HG02610 (cell line): ENCODE results near the gene EEF2.
"Not testable (repeated sequence)": the region's sequence is repeated elsewhere in the genome, so short reads cannot be mapped to it uniquely, and the experiment has no call there.

ENCODE experiments used
- ATAC-seq: cut with Tn5 transposase; IDR thresholded peaks from one replicate; pipeline ENCODE4 v1.9.1; 2021; ENCODE audit warnings: mild to moderate bottlenecking, moderate library complexity; ENCODE audit not compliant: unreplicated experiment

EEF2 gene

DNA sequence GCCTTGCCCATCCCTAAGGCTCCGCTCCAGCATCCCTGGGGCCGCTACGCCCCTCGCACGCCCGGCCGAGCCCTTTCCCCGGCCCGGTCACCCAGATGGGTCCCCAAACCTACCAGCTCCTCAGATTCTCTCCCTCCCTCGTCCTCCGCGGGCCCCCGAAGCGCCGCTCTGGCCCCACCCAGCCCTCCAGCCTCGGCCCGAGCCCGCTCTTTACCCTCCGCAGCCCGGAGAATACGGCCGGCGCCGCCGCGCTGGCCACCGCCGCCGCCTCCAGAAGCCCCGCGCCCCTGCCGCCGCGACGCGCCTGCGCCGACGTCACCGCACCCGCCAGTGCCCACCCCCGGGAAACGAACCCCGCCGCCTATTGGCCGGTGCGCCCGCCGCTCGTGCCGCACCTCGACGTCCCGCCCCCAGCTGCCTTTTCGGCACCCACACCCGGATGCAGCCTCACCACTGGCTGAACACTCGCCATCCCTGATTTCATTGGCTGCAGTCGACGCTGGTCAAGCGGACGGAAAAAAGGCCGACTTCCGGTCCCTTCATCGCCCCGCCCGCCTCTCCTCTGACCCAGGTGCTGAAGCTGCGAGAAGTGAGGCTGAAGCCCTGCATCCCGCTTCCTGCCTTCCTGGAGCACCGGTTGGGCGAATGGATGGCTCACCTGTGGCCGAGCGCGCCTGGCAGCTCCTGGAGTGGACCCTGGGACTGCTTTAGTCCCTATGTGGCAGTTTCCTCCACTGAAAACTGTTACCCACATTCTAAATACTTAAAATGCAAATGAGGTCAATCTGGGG is 14.3 kb downstream of the EEF2 start, which contains the start of gene DAPK3:
Gene DAPK3, minus strand, starts transcription at position 292 of the 791 bp plus-strand sequence. CDS start 1,364 bp downstream, outside the sequence.
- ATAC-seq = peak; percentile 89

DNA sequence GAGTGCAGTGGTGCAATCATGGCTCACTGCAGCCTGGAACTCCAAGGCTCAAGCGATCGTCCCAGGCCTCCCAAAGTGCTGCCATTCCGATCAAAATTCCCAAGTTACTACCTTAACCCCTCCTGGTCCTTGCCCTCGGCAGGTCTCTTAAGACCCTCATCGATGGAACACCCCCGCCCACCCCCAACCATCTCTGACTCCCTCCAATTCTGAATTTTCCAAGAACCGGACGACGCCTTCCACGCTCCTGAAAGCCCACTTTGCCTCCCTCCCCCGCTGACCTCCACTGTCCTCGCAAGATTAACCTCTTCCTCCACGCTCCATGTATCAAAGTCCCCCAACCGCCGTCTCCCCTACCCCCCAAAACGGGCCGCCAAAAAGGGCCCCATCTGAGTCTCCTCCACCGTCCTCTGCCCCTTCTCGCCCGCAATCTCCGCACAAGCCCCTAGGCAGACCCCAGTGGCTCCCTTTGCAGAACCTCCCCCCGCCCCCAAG is 14.9 kb downstream of the EEF2 start:
- no peak for ATAC-seq

DNA sequence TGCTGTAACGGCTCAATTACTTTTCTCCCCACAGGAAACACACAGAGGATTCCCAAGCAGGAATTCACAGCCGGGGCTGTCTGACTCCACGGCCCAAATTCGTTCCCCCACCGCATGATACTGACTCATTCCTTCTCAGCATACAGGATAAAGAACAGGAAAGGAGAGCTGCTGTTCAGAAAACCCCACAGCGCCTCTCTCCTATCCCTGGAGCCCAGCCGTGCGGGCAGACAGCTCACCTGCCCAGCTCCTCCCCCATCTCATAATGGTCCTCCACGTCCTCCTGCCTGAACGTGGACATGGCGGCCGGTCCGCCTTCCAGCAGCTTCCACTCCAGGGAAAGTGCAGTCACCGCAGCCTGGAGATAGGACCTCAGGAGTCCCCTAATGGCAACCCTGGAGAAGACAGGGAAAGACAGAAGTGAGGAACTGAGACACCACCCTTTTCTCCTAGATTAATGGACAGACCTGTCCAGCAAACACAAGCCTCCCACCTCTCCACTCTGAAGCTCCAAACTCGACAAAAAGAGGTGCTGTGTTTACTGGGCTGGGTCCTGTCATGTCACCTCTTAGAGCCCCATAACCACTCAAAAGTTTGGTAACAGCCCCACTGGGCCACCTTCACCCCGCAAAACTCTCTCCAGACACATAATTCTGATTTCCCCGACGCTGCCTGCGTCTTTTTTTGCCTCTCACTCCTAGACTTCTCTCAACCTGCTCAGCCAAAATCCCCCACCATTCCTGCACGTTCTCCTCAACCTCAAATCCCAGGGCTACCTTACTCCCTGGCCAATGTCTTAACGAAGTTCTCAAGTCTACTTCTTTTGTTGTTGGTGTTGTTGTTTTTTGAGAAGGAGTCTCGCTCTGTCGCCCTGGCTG is 15.6 kb downstream of the EEF2 start:
- no peak for ATAC-seq

DNA sequence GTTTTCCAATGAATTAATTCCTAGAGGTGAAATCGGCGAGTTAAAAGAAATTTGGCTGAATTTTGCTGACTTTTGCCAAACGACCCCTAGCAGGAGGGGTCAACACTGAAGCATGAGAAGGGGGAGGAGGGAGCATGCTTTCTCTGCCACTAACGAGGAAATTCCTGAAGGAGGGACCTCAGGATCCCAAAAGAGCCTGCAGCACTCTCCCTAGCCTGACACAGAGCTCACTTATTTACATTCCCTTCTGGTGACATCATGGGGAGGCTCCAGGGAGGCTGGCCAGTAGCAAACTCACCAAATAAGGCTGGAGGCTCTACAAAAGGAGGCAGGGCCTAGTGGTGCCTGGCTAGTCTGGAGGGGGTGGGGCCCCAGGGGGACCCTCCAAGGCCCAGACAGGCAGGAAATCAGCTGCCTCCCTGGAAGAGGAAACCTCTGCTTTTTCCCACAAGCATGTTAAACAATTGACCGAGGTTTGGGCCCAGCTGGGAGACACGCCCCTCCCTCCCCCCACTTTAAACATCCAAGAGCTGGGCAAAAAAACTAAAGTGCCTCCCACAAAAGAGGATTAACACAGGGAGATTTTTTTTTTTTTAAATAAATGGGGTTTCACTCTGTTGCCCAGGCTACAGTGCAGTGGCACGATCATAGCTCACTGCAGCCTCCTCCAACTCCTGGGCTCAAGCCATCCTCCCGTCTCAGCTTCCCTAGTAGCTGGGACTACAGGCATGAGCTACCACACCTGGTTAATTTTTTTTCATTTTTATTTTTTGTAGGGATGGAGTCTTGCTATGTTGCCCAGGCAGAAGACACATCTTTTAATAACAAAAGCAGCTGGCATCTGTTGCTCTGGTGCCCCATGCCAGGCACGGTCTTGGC is 16.5 kb downstream of the EEF2 start:
- no peak for ATAC-seq

DNA sequence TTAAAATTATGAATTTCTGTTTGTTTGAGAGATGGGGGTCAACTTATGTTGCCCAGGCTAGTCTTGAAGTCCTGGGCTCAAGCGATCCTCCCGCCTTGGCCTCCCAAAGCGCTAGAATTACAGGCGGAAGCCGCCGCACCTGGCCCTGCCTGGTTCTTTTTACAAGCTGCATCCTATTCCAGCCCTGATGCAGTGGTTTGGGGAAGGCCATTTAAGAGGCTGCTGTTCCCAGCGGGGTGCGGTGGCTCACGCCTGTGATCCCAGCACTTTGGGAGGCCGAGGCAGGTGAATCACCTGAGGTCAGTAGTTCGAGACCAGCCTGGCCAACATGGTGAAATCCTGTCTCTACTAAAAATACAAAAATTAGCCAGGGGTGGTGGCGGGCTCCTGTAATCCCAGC is 17.3 kb downstream of the EEF2 start:
- not testable (repeated sequence) for ATAC-seq

DNA sequence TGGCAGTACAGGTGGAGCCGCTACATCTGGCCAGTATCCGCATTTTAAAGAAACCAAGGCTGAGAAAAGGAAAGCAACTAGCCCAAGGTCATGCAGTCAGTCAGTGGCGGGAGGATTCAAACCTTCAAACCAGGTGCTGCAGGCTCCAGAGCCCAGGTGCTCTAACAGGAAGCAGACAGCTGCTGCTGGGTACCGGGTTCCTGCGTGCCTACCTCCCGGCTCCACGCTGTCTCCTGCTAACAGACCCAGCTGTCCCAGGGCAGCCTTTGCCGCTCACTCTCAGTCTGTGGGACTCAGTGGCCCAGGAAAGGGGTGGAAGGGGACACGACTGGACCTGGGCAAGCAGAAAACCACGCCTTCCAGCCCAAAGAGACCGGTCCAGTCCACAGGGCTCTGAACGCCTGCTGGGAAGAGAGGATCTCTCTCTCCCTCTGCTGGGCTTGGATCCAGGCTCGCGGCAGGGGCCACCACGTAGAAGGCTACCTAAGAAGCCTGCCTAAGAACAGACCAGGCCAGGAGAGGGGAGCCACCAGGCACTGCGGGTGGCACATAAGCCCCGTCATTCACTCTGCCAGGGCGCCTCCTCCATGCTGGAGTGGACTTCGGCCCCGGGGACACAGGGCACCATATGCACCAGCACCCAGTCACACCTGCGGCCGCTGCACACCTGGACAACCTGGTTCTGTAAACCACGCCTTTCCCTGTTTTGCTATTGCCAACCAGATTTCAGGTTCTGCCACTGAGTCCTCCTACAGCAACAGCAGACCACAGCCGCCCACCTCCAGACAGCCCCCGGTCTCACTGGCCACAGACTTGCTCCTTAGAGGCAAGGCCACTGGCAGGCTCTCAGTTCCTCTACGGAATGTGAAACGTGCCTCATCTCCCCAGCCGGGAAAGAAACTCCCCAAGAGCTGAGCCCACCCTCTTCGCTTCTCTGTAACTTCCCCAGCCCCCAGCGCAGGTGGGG is 18.9 kb downstream of the EEF2 start:
- no peak for ATAC-seq

DNA sequence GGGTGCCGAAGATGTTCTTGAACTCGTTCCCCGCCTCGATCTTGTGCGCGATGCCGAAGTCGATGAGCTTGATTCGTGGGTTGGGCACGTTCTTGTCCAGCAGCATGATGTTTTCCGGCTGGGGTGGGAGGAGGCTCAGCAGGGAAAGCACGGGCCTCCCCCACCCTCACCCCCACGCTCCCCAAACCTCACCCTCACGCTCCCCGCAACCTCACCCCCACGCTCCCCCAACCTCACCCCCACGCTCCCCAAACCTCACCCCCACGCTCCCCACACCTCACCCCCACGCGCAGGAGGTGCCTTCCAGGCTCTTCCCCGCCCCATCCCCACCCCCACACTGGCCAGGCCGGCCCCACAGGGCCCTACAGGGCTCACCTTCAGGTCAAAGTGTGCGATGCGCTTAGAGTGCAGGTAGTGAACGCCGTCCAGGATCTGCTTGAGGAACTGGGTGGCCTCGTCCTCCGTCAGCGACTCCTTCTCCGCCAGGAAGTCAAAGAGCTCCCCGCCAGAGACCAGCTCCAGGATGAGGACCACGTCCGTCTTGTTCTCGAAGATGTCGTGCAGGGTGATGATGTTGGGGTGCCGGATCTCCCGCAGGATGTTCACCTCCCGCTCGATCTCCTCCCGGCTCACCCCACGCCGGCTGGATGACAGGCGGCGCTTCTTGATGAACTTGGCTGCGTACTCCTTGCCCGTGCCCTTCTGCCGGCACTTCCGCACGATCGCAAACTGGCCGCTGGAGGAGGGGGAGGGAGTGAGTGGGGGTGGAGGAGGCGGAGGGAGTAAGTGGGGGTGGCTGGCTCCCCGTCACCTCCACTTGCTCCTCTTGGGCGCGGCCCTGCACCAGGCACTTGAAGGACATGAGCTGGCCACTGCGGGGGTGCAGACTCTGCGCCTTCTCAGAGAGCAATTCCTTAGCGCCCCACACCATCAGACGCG is 20.7 kb downstream of the EEF2 start:
- ATAC-seq = no peak

DNA sequence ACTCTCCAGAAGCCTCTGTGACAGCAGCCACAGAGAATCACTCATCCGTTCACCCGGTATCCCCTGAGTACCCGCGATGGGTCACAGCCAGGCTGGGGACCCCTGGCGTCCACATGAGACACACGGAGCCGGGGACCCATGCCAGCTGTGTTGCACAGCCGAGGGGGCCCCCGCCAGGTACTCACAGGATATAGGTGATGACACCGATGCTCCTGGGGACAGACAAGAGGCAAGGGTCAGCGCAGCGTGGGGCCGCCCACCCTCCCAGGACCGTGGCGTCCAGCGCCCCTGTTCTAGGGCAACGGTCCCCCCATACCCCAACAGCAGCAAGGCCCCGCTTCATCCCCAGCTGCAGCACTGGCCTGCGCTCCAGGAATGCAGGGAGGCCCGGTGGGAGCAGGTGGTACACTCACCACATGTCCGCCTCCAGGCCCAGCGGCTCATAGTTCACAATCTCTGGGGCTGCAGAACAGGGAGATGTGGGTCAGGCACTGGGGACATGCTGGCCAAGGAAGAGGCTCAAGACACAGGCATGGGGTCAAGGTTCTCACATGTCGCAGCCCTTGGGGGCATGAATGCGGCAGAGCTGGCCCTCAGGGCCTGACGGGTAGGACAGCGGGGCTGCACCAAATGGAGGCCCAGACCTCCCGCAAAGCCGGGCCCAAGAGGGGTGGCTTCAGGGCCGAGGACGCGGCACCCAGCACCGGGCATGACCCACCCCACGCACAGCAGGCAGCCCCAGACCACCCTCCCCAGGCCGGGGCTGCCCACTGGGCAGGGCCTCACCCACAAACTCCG is 21.6 kb downstream of the EEF2 start:
- no peak for ATAC-seq

DNA sequence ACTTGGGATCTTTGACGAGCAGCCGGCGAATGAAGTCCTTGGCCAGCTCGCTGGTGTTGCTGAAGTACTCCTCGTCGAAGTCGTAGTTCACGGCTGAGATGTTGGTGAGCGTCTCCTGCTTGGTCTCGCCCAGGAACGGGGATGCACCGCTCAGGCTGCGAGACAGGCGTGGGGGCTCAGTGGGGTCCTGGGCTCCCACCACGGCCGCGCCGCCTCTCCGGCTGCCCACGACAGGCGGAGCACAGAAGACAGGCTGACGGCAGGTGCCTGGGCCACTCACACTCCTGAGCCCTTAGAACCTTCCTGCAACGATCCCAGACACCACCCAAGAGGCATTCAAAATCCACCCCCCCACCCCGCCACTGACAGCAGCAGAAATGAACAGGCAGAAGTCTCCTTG is 24.3 kb downstream of the EEF2 start:
- ATAC-seq = no peak

DNA sequence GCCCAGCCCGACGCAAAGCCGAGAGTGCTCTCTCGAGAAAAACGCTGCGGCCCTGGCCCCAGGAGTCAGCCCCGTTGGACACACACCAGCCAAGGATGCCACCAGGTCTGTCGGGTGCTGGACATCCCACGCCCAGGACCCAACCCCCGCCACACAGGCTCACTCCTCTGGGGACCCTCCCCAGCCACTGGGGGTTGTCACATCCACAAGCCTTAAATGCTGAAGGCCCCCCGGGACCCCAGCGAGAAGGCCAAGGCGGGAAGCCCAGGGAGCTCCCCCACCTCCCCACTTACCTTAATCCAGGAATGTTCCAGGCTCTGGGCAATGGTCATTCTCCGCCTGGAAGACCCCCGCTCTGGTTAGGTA is 25.5 kb downstream of the EEF2 start:
- ATAC-seq = no peak

DNA sequence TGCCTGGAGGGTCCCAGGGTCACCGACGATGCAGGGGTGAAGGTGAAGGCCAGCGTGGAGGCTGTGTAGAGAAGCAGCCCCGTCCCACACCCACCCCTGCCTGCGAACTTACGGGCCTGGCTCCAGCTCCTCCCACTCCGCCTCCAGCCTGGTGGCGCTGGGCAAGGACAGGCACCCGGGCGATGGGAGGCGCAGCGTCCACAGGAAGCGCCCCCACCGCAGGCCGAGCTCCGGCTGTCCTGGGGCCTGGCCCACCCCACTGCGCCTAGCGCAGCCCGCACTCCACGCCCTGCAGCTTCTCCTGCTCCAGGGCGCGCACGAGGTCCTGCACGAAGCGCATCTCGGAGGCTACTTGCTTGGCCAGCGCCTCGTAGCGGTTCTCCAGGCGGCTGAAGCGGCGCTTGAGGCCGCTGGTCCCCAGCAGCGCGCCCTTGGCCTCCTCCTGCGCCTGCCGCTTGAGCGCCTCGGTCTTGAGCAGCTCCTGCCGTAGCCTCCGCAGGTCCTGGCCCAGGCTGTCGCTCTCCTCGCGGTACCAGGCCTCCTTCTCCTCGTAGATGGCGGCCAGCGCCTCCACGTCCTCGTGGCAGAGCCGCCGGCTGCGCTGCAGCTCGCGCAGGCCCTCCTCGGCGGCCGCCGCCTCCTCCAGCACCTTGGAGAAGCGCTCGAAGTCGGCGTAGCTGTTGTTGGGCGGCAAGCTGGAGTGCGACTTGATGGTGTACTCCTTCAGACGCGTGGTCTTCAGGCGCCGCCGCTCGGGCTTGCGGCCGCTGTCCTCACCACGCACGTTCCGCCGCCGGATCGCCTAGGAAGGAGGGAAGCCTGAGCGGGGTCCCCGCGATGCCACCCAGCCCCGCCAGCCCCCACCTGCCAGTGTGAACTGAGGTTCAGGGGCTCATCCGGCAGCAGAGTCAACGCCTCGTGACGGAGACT is 26.2 kb downstream of the EEF2 start:
- ATAC-seq = no peak

DNA sequence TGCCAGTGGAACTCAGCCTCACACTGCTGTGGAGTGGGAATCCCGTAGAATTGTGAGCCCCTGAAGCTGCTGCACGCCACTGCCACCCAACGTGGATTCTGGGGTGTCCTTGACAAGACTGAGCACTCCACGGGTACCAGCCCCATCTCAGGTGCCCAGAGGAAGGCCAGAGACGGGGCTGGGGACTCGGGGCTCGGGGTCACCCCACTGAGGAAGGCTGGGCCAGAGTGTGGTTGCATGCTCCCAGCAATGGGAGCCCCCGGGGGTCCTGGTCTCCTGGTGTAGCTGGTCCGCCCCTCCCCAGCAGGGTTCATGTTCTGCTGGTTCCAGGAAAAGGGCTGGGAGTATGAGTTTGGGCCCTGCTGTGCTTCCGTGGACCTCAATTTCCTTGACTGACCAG is 29.6 kb downstream of the EEF2 start:
- ATAC-seq = no peak

DNA sequence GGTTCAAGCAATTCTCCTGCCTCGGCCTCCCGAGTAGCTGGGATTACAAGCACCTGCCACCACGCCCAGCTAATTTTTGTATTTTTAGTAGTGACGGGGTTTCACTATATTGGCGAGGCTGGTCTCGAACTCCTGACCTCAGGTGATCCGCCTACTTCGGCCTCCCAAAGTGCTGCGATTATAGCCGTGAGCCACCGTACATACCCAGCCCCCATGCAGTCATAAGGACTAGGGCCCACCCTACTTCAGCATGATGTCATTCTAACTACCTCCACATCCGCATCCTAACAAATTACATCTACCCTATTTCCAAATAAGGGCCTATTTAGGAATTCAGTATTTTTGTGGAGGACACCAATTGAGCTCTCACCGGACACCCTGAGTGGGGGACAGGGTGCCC is 30.0 kb downstream of the EEF2 start:
- not testable (repeated sequence) for ATAC-seq

DNA sequence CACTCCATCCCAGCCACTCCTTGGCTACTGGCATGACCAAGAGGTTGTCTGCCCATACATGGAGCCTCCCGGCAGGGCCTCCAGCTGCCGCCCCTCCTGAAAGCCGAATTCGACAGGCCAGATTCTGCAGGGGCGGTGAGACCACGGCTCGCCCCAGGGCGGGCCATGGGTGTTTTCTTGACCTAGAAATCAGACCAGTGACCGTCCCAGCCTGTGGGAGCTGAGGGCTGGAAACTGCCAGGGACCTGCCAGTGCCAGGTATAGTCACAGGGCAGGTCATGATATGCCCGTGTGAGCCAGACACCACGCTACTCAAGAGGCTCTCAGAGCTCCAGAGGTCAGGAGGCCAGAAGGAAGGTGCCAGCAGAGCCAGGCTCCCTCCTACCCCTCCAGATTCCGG is 31.2 kb downstream of the EEF2 start:
- no peak for ATAC-seq

DNA sequence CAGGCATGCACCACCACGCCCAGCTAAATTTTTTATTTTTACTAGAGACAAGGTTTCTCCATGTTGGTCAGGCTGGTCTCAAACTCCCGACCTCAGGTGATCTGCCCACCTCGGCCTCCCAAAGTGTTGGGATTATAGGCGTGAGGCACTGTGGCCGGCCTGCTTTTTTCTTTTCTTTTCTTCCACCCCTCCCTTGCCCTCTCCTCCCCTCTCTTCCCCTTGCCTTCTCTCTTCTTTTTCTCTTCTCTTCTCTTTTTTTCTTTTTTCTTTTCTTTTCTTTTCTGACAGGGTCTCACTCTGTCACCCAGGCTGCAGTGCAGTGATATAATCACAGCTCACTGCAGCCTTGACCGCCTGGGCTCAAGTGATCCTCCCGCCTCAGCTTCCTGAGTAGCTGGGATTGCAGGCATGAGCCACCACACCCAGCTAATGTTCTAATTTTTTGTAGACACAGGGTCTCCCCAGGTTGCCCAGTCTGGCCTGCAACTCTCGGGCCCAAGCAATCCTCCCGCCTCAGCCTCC is 32.4 kb downstream of the EEF2 start:
- ATAC-seq = not testable (repeated sequence)
